ENCODE data around the gene CINP.
A peak's percentile ranks its signal among the peaks of the same experiment; 100 is the strongest.

CINP gene

DNA sequence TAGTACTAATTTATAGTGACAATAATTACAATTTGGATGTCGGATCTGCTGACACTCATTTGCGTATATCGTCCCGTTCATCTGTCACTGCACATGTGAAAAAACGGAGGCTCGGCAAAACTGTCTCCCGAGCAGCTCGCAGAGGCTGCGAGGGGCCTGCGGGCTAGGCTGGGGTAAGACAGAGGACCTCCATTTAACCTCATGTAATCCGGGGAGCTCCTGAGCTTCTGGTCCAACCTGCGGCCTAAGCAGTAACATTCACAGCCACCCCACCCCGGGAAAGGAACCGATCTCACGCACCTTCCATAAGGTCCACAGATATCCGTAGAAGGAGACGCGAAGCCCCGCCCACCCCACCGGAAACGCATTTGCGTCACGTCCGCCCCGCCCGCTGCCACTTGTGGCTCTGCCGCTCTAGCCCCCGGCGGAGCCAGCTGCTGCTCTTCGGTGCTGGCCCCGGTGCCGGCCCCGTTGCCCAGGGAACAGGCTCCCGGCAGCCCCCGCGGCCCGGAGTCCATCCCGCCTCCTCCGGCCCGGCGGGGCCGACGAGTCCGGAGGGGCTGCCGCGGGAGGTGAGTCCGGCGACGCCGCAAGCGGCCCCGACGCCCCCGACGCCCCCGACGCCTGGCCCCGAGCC is at the start of gene CINP, which contains the start of gene TECPR2:
Gene CINP, minus strand, starts transcription at position 346 of the 637 bp plus-strand sequence. Its CDS starts 39 bp downstream, at position 307.
Gene TECPR2, plus strand, starts transcription at position 397 of the 637 bp plus-strand sequence. CDS start 13,781 bp downstream, outside the sequence.
- peak; percentile 81 for DNase-seq (ENCODE audit: low read depth)

DNA sequence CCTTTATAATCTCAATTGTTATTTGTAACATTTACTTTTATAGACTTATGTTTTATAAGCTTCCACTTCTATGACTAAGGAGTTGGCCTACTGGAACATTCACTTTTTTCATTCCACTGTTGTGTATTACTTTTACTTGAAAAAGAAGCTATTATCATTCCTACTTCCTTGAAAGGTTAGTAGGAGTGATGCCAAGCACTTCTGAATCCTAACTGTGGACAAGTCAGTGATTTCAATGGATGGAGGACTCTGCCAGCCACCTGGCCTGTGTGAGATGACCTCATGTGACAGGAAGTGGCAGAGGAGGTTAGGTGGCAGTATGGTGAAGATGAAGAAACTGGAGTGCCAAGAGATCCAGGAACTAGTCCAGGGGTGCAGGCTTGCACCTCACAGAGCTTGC is 46.0 kb upstream of the CINP start:
- DNase-seq (ENCODE audit: low read depth), result no peak

DNA sequence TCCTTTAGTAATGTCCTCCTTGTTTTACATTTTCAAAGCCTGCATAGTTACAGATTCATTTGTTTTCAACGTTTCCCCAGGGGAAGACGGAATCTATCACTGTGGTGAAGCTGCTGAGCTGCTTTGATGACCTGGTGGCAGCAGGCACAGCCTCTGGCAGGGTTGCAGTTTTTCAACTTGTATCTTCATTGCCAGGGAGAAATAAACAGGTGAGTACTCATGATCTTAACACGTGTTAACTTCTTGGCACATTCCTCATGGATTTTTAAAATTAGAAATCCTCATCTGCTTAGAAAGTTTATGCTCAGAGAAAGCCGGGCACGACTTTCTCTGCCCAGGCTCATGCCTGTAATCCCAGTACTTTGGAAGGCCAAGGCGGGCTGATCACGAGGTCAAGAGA is 44.6 kb upstream of the CINP start:
- no peak for DNase-seq (ENCODE audit: low read depth)

DNA sequence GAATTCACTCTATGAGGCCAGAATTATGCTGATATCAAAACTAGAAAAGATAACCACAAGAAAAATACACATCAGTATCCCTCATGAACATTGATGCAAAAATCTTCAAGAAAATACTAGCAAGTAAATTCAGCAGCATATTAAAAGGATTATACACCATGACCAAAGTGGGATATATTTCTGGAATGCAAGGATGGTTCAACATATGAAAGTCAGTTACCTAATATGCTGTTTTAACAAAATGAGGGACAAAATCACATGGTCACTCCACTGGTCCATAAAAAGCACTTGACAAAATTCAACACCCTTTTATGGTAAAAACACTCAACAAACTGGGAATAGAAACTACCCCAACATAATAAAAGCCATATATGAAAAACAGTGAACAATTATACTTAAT is 40.3 kb upstream of the CINP start:
- no peak for DNase-seq (ENCODE audit: low read depth)

DNA sequence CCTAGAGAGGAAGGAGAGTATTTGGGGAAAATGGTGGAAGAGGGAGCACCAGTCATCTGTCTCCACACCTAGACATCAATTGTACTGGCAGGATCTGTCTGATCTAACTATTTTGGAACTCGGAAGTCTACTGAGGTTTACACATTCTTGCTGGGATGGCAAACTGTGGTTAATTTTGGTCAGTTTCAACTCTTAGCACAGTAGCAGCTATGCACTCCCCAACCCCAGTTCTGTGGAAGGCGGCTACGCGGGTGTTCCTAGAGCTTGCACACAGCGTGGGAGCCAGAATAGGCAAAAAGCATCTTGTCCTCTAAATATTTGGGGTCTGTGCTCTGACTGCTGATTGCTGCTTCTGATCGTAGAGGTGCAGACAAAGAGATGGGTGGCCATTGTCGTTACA is 33.8 kb upstream of the CINP start:
- no peak for DNase-seq (ENCODE audit: low read depth)

DNA sequence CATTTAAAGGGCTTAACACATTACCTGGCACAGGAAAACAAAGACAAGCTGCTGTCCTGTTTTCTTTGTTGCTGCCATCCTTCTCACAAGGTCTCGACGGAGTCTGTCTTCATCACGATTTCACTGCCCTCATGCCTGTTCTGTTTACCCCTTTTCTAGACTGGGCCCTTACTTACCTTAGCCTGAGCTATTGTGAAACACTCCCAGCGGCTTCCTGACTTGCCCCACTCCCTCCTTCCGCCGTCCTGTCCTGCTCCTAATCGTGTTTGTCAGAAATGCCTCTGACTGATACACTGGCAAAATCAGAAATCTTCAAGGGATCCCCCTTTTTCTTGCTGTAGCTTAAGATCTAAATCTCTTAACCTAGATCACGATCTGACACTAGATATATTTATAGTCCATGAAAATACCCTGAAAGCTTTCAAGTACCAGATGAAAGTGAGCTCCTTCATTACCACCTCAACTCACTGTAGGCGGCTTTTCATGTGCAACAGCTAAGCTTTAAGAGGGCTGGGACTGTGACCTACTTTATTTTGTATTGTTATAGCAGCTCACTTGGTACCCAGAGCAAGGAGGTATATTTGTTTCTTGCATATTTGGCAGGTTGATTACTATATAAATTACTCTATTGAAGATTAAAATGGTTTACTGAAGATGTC is 32.2 kb upstream of the CINP start:
- DNase-seq (ENCODE audit: low read depth), result no peak

DNA sequence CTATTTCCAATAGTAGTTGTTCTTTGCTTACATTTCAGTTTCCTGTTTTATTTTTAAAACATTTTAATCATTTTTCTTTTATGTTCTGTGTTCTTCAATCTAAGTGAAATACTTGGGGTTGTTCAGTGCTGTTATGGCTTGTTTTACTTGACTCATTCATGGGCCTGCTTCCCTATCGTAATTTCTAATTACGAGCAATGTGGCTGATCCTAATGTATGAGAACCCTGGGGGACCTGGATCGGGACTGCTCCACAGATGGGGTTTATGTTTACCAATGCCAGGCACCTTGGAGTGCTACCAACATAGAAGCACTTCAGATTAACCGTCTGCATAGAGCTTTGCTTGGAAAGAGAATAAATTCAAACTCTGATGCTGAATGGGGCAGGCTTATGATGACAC is 29.8 kb upstream of the CINP start:
- DNase-seq (ENCODE audit: low read depth), result no peak

DNA sequence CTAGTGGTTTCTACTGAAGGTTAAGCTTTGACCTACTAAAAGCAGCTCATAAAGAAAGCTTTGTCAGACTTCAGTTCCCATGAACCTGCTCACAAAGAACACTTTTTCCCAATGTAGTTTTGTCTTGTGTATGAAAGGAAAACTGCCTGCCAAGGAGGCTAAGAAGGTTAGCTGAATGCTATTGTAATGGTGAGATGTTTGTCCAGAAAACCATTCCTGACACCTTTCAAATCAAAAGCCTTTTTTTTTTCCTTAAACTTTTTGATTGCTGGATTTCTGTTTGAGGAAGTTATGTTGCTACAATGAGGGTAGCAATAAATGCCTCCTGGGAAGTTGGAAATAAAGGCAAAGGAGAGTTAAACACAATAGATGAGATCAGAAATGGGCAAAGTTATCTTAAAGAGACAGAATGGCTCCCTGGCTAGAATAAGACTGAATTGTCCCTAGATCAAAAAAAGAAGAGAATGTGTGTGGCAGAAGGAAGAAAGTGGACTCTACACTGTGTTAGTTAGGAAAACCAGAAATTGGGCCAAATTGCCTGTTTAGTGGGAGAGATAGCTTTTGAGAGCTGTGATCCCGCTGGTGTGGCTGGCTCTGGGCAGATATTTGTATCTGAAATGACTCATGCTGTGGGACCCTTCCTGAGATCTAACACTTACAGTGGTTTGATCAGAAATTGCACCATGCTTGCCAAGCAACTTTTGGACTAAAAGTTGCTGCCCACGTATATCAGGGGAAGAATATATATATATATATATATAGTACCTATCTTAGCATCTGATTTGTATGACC is 27.6 kb upstream of the CINP start:
- DNase-seq (ENCODE audit: low read depth), result no peak

DNA sequence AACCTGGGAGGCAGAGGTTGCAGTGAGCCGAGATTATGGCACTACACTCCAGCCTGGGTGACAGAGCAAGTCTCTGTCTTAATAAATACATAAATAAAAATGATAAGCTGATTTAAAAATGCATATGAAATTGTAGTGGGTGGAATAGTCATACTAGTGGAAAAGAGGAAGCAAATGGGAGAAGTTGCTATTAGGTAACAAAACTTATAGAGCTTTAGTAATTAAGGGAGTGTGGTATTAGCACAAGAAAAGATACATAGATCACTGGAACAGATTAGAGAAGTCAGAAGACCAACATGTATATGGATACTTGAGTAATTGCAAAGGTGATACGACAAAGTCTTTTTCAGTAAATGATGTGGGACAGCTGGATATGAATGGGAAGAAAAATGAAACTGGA is 26.6 kb upstream of the CINP start:
- DNase-seq (ENCODE audit: low read depth), result no peak

DNA sequence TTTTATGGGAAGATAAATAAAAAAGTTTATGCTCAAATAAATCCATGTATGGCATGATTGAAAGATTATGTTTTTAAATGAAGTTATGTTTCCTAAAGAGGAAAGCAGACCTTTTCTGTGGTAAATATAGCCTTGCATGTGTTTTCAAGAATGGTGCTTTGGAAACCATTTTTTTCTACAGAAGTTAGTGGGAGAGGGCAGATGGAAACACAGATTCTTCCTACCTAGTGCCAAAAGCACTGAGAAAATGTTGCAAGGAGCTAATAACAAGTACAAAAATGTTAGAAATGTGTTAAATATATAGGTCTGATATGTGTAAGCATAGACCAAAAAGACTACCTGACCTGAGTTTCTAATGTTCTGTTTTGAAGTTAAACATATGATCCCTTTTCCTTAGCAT is 24.4 kb upstream of the CINP start:
- no peak for DNase-seq (ENCODE audit: low read depth)

DNA sequence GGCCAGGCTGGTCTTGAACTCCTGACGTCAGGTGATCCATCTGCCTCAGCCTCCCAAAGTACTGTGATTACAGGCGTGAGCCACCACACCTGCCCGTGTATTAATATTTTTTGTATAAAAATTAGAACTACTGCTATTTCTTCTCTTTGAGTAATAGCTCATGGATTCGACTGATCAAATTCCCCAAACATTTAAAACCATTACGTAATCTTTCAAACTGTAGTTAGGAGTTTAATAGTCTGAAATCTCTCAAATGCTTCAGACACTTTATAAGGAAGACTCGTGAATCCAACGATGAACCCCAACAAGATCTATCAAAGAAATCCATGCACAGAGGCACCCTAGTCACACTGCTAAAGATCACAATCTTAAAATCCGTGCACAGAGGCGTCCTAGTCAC is 16.1 kb upstream of the CINP start:
- no peak for DNase-seq (ENCODE audit: low read depth)

DNA sequence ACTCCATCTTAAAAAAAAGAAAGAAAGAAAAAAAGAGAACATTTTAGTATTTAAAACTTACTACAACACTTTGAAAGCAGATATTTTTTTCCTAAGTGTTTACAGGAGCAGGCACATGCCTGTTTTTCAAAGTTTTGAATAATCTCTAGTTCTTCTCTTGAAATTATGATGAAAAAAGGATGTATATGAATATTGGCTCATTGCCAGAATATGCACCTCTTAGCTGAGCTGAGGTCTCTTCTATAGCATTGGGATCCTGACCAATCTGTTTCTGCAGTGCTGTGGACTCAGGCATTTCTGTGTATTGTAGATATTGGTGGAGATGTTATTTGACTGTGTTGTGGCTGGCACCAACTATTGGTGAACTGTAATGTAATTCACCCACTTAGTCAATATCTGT is 15.0 kb upstream of the CINP start:
- DNase-seq (ENCODE audit: low read depth), result no peak

DNA sequence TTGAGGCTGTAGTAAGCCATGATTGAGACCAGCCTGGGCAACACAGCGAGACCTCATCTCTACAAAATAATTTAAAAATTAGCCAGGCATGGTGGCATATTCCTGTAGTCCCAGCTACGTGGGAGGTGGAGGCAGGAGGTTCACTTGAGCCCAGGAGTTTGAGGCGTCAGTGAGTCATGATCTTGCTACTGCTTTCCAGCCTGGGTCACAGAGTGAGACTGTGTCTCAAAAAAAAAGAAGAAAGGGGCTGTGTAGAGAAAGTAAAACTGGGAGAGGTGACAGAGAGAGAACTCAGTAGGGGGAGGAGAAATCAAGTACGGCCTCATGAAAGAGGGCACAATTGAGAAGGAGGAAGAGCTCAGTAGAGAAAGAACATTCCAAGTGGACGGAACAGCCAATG is 12.4 kb upstream of the CINP start:
- no peak for DNase-seq (ENCODE audit: low read depth)

DNA sequence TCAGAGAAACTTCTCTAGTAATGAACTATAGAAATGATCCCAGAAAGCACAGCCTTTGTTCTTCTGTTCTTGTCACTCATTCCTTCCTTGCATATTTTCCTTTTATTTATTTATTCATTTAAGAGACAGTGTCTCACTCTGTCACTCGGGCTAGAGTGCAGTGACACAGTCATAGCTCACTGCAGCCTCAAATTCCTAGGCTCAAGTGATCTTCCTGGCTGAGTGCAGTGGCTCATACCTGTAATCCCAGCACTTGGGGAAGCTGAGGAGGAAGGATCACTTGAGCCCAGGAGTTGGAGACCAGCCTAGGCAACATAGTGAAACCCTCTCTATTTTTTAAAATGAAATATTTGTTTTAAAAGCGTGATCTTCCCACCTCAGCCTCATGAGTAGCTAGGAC is 11.6 kb upstream of the CINP start:
- no peak for DNase-seq (ENCODE audit: low read depth)

DNA sequence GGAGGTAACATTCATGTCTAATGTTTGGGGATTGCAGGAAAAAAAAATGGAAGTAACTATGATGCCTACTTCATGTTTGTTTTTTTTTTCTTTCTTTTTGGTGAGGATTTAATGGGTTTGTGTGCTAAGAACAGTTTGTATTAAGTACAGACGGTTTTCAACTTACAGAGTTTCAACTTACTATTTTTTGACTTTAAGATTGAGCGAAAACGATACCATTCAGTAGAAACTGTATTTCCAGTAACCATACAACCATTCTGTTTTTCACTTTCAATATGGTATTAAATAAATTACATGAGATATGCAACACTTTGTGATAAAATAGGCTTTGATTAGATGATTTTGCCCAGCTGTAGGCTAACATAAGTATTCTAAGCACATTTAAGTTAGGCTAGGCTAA is 10.4 kb upstream of the CINP start:
- DNase-seq (ENCODE audit: low read depth), result no peak

DNA sequence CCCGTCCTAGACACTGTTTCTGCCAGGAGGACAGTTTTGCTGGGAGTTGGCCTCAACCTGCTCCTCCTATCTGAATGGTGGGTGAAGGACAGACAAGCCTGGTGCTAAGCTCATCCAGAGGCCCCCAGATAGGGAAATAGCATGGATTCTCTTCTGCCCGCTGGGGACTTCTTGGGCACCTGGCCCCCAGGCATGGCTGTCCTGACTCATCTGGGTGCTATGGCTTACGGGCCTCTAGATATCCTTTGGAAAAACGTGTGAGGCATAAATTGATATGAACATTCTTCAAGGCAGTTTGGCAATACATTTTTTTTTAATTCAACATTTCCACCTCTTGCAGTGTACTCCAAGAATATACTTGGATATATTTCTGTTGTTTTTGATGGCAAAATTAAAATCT is 8.7 kb upstream of the CINP start:
- no peak for DNase-seq (ENCODE audit: low read depth)

DNA sequence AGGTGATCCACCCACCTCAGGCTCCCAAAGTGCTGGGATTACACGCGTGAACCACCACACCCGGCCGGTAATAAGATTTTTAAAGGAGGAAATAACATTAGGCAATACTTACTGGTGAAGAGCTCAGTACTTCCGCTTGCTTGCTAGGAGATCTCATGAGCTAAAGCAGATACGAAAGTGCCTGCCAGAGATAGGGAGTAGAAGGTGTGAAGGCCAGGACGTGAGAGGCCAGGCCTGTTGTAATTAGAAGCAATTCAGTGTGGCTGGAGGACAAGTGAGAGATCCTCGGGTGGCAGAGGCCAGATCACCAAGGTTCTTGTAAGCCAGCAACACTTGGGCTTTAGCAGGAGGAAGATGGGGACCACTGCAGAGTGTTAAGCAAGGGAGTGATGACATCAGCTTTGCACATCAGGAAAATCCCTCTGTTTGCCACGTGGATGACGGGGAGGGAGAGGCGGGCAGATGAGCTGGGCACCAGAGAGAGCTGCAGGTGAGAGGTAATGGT is 7.7 kb upstream of the CINP start:
- no peak for DNase-seq (ENCODE audit: low read depth)

DNA sequence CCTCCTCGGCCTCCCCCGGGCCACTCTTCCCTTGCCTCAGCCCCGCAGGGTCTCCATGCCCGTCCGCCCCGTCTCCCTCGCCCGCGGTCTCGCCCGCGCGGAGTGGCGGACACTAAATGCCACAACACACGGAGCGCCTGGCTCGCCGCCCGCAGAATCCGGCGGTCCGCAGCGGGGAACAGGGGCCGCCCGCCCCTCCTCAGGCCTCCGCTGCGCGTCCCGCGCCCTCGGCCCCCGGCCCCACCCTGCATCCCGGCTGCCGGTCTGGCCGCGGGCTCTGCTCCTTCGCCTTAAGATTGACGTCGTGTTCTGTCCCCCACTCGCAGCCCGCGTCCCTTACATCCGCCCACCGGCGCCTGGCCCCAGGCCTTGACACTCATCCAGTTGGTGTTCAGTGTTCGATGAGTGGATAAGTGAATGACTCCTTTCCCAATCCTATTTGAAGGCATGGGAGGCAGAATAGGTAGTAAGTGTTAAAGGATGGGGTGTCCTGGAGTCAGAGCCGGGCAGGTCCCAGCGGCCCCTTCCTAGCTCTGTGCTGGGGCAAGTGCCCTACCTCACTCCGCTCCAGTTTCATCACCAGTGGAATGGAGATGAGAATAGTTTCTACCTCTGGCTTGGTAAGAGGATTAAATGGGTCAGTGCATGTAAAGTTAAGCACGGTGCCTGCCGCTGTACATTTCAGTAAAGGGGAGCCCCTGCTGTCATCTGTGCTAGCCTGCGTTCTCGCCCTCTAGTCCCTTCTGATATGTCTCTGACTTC is 673 bp upstream of the CINP start:
- DNase-seq (ENCODE audit: low read depth), result no peak

DNA sequence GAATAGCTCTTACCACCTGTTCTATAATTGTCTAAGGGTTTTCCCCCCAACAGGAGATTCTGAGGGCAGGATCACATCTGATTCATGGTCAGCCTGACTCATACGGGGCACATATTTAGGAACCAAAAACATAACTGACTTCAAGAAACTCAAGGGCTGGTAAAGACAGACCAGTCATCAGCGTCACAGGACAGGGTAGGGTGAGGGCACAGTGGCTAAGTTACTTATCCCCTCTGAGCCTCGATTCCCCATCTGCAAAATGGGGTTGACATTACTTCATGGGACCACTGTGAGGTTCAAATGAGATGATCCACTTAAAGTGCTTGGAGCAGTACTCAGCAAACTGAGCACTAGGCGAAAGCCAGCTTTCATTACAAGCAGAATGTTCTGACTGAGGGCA is 606 bp downstream of the CINP start:
- no peak for DNase-seq (ENCODE audit: low read depth)

DNA sequence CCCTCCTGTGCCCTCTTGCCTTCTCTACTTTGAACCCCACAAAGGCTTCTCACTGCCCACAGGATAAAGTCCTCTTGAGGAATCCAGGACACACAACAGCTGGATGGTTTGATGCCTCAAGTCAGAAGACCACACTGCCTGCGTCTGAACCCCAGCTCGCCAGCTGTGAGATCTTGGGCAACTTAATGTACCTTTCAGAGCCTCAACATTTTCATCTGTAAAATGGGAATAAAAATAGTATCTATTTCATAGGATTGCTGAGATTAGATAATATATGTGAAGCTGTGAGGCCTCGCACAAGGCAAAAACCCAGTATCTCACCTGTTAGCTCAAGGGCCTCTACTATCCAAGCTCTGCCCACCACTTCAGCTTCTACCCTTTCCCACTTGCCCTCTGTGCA is 2.3 kb downstream of the CINP start:
- DNase-seq (ENCODE audit: low read depth), result no peak

DNA sequence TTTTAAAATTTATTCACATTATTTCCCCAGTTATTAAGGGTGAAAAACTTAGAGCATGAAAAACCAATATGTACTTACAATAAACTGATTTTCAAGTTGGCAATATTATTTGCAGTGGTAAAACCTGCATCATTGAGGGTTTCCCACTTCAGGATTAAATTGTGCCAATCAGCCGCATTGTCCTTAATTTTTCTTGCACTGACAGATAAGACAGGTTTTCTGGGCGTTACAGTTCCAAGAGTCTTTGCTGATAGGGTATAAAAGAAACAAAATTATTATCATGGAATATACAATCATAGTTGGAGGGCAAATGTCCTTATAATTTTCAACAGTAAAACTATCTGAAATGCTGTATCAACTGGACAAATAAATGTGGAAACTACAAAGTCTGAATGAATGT is 3.3 kb downstream of the CINP start:
- DNase-seq (ENCODE audit: low read depth), result no peak

DNA sequence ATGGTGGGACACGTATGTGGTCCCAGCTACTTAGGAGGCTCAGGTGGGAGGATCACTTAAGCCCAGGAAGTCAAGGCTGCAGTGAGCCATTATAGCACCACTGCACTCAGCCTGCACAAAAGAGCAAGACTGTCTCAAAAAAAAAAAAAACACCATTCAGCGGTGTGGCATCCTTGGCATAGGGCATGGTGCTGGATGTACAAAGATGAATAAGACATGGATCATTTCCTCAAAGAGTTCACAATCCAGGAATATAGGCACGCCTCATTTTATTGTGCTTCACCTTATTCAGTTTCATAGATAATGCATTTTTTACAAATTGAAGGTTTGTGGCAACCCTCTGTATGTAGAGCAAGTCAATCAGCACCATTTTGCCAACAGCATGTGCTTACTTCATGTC is 6.4 kb downstream of the CINP start:
- DNase-seq (ENCODE audit: low read depth), result no peak

Measured in HS-27A (cell line).